PFSK-1 (cell line): ENCODE measurements around the gene NHP2.

Source experiments
- FOXP2 ChIP-seq: optimal IDR thresholded peaks from 2 replicates; pipeline ENCODE3; 2011; ENCODE audit warnings: borderline replicate concordance, control low read depth, inconsistent platforms; ENCODE audit not compliant: insufficient read depth; ENCODE audit errors: extremely low read length, extremely low read depth
- POLR2AphosphoS5 ChIP-seq: IDR thresholded peaks from 2 replicates; pipeline ENCODE4 v1.6.1; 2012; ENCODE audit warnings: low read depth, mild to moderate bottlenecking, control low read depth, low read length, moderate library complexity
- REST ChIP-seq, 2 experiments: IDR thresholded peaks; 2 replicates each; pipeline versions ENCODE4 v1.6.1 to v1.8.0; 2011 to 2012; ENCODE audit warnings: low read depth in 2 of 2, low read length in 2 of 2, control low read depth in 1 of 2, inconsistent platforms in 1 of 2, mild to moderate bottlenecking in 1 of 2, moderate library complexity in 1 of 2; ENCODE audit not compliant: insufficient read depth in 1 of 2
- SIN3A ChIP-seq: IDR thresholded peaks from 2 replicates; pipeline ENCODE4 v1.6.1; 2012; ENCODE audit warnings: mild to moderate bottlenecking, low read length, moderate library complexity, borderline replicate concordance; ENCODE audit not compliant: insufficient read depth
- TAF1 ChIP-seq: IDR thresholded peaks from 2 replicates; pipeline ENCODE4 v1.6.1; 2012; ENCODE audit warnings: low read length, control low read depth, borderline replicate concordance; ENCODE audit not compliant: insufficient read depth

Gene NHP2

GRCh38 chr5:178114325-178115135, 39.2 kb downstream of the NHP2 start:
- TF ChIP-seq POLR2AphosphoS5, result no peak
- no peak for TF ChIP-seq TAF1
- TF ChIP-seq FOXP2, result no peak
- TF ChIP-seq REST (IDR thresholded peaks at IDR 0.05; ENCODE audit: insufficient read depth in 1 of 2, low read depth in 2 of 2, low read length in 2 of 2), result no peak
- TF ChIP-seq SIN3A, result no peak

- TF ChIP-seq TAF1 (no peak), POLR2AphosphoS5 (no peak), REST (IDR thresholded peaks at IDR 0.05; ENCODE audit: insufficient read depth in 1 of 2, low read depth in 2 of 2, low read length in 2 of 2) (no peak), SIN3A (no peak), FOXP2 (no peak)
Observed at GRCh38 chr5:178113841-178114324, 39.8 kb downstream of the NHP2 start.

DNA sequence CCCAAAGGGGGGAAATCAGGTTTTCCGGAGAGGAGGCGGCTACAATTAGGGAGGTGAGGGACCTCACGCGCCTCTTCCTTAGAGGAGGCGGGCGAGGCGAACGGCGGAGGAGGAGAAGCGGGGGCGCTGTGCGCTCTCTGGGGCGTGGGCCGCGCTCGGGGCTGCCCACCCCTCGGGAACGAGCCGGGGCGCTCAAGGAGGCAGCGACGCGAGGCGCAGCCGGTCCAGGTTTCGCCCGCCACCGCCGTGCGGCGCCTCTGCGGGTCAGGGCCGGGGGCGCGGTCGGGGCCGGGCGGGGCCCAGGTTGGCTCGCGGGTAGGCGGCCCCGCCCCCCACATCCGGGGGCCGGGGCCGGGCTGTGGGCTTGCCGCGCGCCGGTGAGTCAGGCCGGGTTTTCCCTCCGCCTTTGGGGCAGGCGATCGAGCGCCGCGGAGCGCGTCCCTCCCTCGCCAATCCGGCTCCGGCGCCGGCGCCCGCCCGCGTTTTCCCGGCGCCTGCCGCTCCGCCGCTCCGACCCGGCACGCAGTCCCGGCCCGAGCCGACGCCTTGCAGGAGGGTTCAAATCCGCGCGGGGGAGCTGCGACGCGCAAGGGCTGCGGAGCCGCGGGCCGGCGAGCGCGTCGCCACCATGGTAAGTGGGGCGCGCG, 40.4 kb downstream of the NHP2 start, which contains the start of gene N4BP3:
N4BP3 (plus strand) TSS at position 392 of the 647 bp plus-strand sequence. CDS start 6,052 bp downstream, outside the sequence.
- TF ChIP-seq TAF1, result no peak
- peak; percentile 28 for TF ChIP-seq FOXP2

GRCh38 chr5:178112545-178112944, 41.1 kb downstream of the NHP2 start:
- TF ChIP-seq REST (IDR thresholded peaks at IDR 0.05; ENCODE audit: insufficient read depth in 1 of 2, low read depth in 2 of 2, low read length in 2 of 2), result no peak
- TF ChIP-seq FOXP2, result no peak
- no peak for TF ChIP-seq SIN3A
- no peak for TF ChIP-seq TAF1
- no peak for TF ChIP-seq POLR2AphosphoS5

DNA sequence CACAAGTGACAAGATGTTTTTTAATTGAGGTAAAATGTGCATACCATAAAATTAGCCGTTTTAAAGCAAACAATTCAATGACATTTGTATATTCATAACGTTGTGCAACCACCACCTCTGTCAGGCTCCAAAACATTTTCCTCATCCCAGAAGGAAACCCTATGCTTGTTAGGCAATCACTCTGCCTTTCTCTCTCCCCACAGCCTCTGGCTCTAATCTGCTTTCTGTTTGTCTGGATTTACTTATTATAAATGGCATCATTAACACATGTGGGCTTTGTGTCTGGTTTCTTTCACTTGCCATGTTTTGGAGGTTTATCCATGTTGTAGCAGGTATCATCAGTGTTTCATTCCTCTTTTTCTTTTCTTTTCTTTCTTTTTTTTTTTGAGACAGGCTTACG, 41.8 kb downstream of the NHP2 start:
- TF ChIP-seq FOXP2 (no peak), SIN3A (no peak), TAF1 (no peak)

- TF ChIP-seq POLR2AphosphoS5, result no peak
- TF ChIP-seq FOXP2, result no peak
- TF ChIP-seq SIN3A, result no peak
- no peak for TF ChIP-seq TAF1
- TF ChIP-seq REST (IDR thresholded peaks at IDR 0.05; ENCODE audit: insufficient read depth in 1 of 2, low read depth in 2 of 2, low read length in 2 of 2), result no peak
Observed at GRCh38 chr5:178110511-178110910, 43.2 kb downstream of the NHP2 start.
